ENCODE results near the gene PPM1L.

DNA sequence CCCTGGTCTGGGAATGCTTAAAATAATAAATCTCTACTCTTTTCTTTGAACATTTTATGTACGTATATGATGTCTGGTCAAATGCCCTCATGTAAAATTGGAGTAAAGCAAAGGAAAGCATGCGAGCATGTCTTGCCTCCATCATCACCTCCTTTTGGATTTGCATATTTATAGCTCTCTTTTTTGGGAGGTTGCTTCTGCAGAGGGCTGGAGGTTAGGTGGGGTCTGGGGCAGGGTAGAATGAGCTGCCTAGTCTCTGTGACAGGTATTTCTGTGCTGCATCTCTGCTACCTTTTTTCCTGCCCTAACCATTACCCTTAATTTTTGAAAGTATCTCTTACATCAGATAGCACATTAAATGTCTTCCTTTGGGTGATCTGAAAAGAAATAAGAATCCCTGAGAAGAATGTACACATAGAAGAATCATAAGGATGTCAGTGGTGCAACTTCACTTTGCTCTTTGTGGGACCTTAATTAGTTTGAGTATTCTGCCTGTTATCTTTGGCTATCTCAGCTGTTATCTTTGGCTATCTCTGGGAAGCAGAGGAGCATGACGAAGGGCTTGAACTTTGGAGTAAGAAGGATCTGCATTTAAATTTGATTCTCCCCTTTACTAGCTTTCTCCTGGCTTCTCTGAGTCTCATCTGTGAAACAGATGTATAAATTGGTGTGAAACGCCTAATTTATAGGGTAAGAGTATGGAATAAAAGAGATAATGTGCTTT, 40.2 kb downstream of the PPM1L start:
- TF ChIP-seq, protein P1, sequence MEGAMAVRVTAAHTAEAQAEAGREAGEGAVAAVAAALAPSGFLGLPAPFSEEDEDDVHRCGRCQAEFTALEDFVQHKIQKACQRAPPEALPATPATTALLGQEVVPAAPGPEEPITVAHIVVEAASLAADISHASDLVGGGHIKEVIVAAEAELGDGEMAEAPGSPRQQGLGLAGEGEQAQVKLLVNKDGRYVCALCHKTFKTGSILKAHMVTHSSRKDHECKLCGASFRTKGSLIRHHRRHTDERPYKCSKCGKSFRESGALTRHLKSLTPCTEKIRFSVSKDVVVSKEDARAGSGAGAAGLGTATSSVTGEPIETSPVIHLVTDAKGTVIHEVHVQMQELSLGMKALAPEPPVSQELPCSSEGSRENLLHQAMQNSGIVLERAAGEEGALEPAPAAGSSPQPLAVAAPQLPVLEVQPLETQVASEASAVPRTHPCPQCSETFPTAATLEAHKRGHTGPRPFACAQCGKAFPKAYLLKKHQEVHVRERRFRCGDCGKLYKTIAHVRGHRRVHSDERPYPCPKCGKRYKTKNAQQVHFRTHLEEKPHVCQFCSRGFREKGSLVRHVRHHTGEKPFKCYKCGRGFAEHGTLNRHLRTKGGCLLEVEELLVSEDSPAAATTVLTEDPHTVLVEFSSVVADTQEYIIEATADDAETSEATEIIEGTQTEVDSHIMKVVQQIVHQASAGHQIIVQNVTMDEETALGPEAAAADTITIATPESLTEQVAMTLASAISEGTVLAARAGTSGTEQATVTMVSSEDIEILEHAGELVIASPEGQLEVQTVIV (IDR thresholded peaks at IDR 0.05; ENCODE audit: borderline replicate concordance, partially characterized antibody): no peak
- TF ChIP-seq TARDBP (IDR thresholded peaks at IDR 0.05; ENCODE audit: borderline replicate concordance) (no peak), RELA (IDR thresholded peaks at IDR 0.05; ENCODE audit: borderline replicate concordance, partially characterized antibody) (no peak), KDM1A (IDR thresholded peaks at IDR 0.05; ENCODE audit: borderline replicate concordance) (no peak), POU2F2 (IDR thresholded peaks at IDR 0.05; ENCODE audit: borderline replicate concordance, low read depth, low read length) (no peak), MYB (IDR thresholded peaks at IDR 0.05; ENCODE audit: borderline replicate concordance, low read depth, low read length) (no peak), MXI1 (IDR thresholded peaks at IDR 0.05; ENCODE audit: low read depth, low read length) (no peak), SRF (IDR thresholded peaks at IDR 0.05; ENCODE audit: low read depth in 2 of 2, low read length in 2 of 2) (no peak), SIX5 (IDR thresholded peaks at IDR 0.05; ENCODE audit: low read depth, low read length, severe bottlenecking) (no peak)
- TF ChIP-seq, protein P2, sequence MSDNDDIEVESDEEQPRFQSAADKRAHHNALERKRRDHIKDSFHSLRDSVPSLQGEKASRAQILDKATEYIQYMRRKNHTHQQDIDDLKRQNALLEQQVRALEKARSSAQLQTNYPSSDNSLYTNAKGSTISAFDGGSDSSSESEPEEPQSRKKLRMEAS (IDR thresholded peaks at IDR 0.05; ENCODE audit: low read depth, low read length): no peak
- TF ChIP-seq, protein P3, sequence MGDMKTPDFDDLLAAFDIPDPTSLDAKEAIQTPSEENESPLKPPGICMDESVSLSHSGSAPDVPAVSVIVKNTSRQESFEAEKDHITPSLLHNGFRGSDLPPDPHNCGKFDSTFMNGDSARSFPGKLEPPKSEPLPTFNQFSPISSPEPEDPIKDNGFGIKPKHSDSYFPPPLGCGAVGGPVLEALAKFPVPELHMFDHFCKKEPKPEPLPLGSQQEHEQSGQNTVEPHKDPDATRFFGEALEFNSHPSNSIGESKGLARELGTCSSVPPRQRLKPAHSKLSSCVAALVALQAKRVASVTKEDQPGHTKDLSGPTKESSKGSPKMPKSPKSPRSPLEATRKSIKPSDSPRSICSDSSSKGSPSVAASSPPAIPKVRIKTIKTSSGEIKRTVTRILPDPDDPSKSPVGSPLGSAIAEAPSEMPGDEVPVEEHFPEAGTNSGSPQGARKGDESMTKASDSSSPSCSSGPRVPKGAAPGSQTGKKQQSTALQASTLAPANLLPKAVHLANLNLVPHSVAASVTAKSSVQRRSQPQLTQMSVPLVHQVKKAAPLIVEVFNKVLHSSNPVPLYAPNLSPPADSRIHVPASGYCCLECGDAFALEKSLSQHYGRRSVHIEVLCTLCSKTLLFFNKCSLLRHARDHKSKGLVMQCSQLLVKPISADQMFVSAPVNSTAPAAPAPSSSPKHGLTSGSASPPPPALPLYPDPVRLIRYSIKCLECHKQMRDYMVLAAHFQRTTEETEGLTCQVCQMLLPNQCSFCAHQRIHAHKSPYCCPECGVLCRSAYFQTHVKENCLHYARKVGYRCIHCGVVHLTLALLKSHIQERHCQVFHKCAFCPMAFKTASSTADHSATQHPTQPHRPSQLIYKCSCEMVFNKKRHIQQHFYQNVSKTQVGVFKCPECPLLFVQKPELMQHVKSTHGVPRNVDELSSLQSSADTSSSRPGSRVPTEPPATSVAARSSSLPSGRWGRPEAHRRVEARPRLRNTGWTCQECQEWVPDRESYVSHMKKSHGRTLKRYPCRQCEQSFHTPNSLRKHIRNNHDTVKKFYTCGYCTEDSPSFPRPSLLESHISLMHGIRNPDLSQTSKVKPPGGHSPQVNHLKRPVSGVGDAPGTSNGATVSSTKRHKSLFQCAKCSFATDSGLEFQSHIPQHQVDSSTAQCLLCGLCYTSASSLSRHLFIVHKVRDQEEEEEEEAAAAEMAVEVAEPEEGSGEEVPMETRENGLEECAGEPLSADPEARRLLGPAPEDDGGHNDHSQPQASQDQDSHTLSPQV (IDR thresholded peaks at IDR 0.05): no peak
- TF ChIP-seq, protein P4, sequence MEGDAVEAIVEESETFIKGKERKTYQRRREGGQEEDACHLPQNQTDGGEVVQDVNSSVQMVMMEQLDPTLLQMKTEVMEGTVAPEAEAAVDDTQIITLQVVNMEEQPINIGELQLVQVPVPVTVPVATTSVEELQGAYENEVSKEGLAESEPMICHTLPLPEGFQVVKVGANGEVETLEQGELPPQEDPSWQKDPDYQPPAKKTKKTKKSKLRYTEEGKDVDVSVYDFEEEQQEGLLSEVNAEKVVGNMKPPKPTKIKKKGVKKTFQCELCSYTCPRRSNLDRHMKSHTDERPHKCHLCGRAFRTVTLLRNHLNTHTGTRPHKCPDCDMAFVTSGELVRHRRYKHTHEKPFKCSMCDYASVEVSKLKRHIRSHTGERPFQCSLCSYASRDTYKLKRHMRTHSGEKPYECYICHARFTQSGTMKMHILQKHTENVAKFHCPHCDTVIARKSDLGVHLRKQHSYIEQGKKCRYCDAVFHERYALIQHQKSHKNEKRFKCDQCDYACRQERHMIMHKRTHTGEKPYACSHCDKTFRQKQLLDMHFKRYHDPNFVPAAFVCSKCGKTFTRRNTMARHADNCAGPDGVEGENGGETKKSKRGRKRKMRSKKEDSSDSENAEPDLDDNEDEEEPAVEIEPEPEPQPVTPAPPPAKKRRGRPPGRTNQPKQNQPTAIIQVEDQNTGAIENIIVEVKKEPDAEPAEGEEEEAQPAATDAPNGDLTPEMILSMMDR (IDR thresholded peaks at IDR 0.05 in 2 of 3, conservative IDR thresholded peaks at IDR 0.05 in 1 of 3; ENCODE audit: control insufficient read depth in 2 of 3, extremely low read depth in 1 of 3, insufficient read depth in 1 of 3, low read depth in 3 of 3, low read length in 3 of 3): no peak

Data from GM12878 (cell line).